IMR-90 (cell line): Measurements from ENCODE around the gene SPACA6. TPM values are rescaled to one million over a fixed set of nuclear protein-coding genes. Genes with fewer than 3 reads are reported as not detected.

ENCODE experiments used
- ATAC-seq: fragments of 200-7000 bp; cut with Tn5 transposase; 2 replicates; pipeline ENCODE4 v1.9.1; 2020; ENCODE audit warnings: low read depth, mild to moderate bottlenecking, moderate library complexity
- BruUV-seq: library from RNA; stranded (reverse); fragments of 400-500 nt; replicated peaks from 2 replicates; lab custom pipeline; 2021; lab: Mats Ljungman, UMichigan
- CTCF ChIA-PET: fragments of 300-600 bp; formaldehyde crosslinking; extraction: SDS; loops from one replicate; lab custom pipeline; 2021; ENCODE audit warnings: antibody characterized with exemption; lab: Yijun Ruan, JAX
- POLR2A ChIA-PET: fragments of 300-600 bp; sonication (Branson Sonifier 250); formaldehyde crosslinking; loops from one replicate; lab custom pipeline; 2022; ENCODE audit warnings: antibody characterized with exemption; ENCODE audit not compliant: unreplicated experiment; lab: Charles Lee
- DNase-seq: peaks from one replicate; pipeline ENCODE4 v3.0.0; 2013
- H2AFZ ChIP-seq: replicated peaks from 2 replicates; pipeline ENCODE3; 2013; ENCODE audit warnings: low read length, mild to moderate bottlenecking; ENCODE audit not compliant: poor library complexity
- H2AK5ac ChIP-seq: 2 replicates; pipeline ENCODE4 v1.6.1; 2013; ENCODE audit warnings: low read depth, low read length, inconsistent platforms
- H2AK9ac ChIP-seq: replicated peaks from 2 replicates; pipeline ENCODE3; 2013; ENCODE audit warnings: mild to moderate bottlenecking, low read depth, low read length, moderate library complexity; ENCODE audit not compliant: poor library complexity
- H2BK120ac ChIP-seq: 2 replicates; pipeline ENCODE4 v1.6.1; 2013; ENCODE audit warnings: low read depth, low read length, inconsistent platforms
- H2BK15ac ChIP-seq: 3 replicates; pipeline ENCODE4 v1.6.1; 2013; ENCODE audit warnings: low read depth, low read length, inconsistent platforms
- H2BK20ac ChIP-seq: 2 replicates; pipeline ENCODE4 v1.6.1; 2013; ENCODE audit warnings: low read depth, mild to moderate bottlenecking, inconsistent platforms, low read length, moderate library complexity
- H2BK5ac ChIP-seq: 2 replicates; pipeline ENCODE4 v1.6.1; 2013; ENCODE audit warnings: mild to moderate bottlenecking, low read depth, low read length, inconsistent platforms; ENCODE audit not compliant: poor library complexity, severe bottlenecking
- H3K14ac ChIP-seq: replicated peaks from 2 replicates; pipeline ENCODE4 v1.6.1; 2013; ENCODE audit warnings: low read depth, low read length, inconsistent platforms
- H3K18ac ChIP-seq: 2 replicates; pipeline ENCODE4 v1.6.1; 2013; ENCODE audit warnings: low read depth, low read length, control low read depth
- H3K23ac ChIP-seq: 2 replicates; pipeline ENCODE4 v1.6.1; 2013; ENCODE audit warnings: low read depth, low read length, inconsistent platforms
- H3K27ac ChIP-seq: 2 replicates; pipeline ENCODE4 v1.5.1; 2013; ENCODE audit warnings: mild to moderate bottlenecking, control low read depth, low read length; ENCODE audit not compliant: insufficient read depth
- H3K27me3 ChIP-seq: 2 replicates; pipeline ENCODE4 v1.6.1; 2013; ENCODE audit warnings: low read length; ENCODE audit not compliant: control insufficient read depth, insufficient read depth
- H3K36me3 ChIP-seq: 2 replicates; pipeline ENCODE4 v1.6.1; 2013; ENCODE audit warnings: low read length, mixed read lengths; ENCODE audit not compliant: control insufficient read depth, insufficient read depth
- H3K4ac ChIP-seq: 2 replicates; pipeline ENCODE4 v1.6.1; 2013; ENCODE audit warnings: low read depth, low read length, inconsistent platforms
- H3K4me1 ChIP-seq: 2 replicates; pipeline ENCODE4 v1.6.1; 2013; ENCODE audit warnings: low read length, mixed read lengths; ENCODE audit not compliant: control insufficient read depth, insufficient read depth
- H3K4me2 ChIP-seq: 2 replicates; pipeline ENCODE4 v1.6.1; 2013; ENCODE audit warnings: low read depth, mild to moderate bottlenecking, control low read depth, low read length, moderate library complexity
- H3K4me3 ChIP-seq: 2 replicates; pipeline ENCODE4 v1.5.1; 2013; ENCODE audit warnings: low read depth, mild to moderate bottlenecking, control low read depth, low read length, moderate library complexity; ENCODE audit not compliant: insufficient read depth
- H3K56ac ChIP-seq: 2 replicates; pipeline ENCODE4 v1.6.1; 2013; ENCODE audit warnings: low read length, inconsistent platforms; ENCODE audit not compliant: insufficient read depth; ENCODE audit errors: extremely low read depth
- H3K79me1 ChIP-seq, 2 experiments: 2 replicates each; pipeline ENCODE4 v1.6.1; 2013; ENCODE audit warnings: low read length in 2 of 2, inconsistent platforms in 1 of 2, low read depth in 1 of 2
- H3K9ac ChIP-seq: 2 replicates; pipeline ENCODE4 v1.6.1; 2013; ENCODE audit warnings: low read depth, low read length, control low read depth
- H3K9me1 ChIP-seq: 2 replicates; pipeline ENCODE4 v1.6.1; 2013; ENCODE audit warnings: low read length, inconsistent platforms; ENCODE audit not compliant: insufficient read depth
- H3K9me3 ChIP-seq: 2 replicates; pipeline ENCODE4 v1.6.1; 2013; ENCODE audit warnings: low read length; ENCODE audit not compliant: control insufficient read depth, insufficient read depth
- H4K20me1 ChIP-seq: 2 replicates; pipeline ENCODE4 v1.6.1; 2013; ENCODE audit warnings: low read length, inconsistent platforms; ENCODE audit not compliant: insufficient read depth
- H4K5ac ChIP-seq: 2 replicates; pipeline ENCODE4 v1.6.1; 2013; ENCODE audit warnings: mild to moderate bottlenecking, low read depth, low read length, control low read depth
- H4K8ac ChIP-seq, 2 experiments: 2 replicates each; pipeline ENCODE4 v1.6.1; 2013; ENCODE audit warnings: low read depth in 2 of 2, low read length in 2 of 2, control low read depth in 1 of 2, inconsistent platforms in 1 of 2
- H4K91ac ChIP-seq: 2 replicates; pipeline ENCODE4 v1.6.1; 2013; ENCODE audit warnings: low read depth, low read length, inconsistent platforms; ENCODE audit not compliant: insufficient read depth
- CEBPB ChIP-seq: IDR thresholded peaks from 2 replicates; pipeline ENCODE4 v1.6.1; 2012; ENCODE audit warnings: low read depth, low read length, improper control_type of control experiment
- FOS ChIP-seq: fragments of 150-350 bp; IDR thresholded peaks from 2 replicates; pipeline ENCODE4 v1.6.1; 2016; ENCODE audit warnings: low read depth, low read length
- WGBS, 2 experiments: methylation state at CpG; one replicate each; pipeline versions ENCODE4 v1.1.5 to v1.1.7; 2013; ENCODE audit warnings: missing lambda C conversion rate in 2 of 2; ENCODE audit not compliant: insufficient read length in 1 of 2; ENCODE audit errors: extremely low coverage in 2 of 2; 5-methylcytosine and 5-hydroxymethylcytosine counted together
- dilution Hi-C: fragments of 300-500 bp; cut with HindIII; formaldehyde crosslinking; loops from one replicate; pipeline ENCODE4 v1.14.3; 2018; ENCODE audit warnings: low sequenced_read_pairs; ENCODE audit not compliant: unreplicated experiment
- in situ Hi-C: fragments of 300-500 bp; cut with MboI; formaldehyde crosslinking; loops from 3 replicates; pipeline ENCODE4 v1.14.3; 2019; ENCODE audit warnings: low sequenced_read_pairs, inconsistent platforms, mixed read lengths
- intact Hi-C: fragments of 100-400 bp; cut with micrococcal nuclease; formaldehyde crosslinking; loops from 2 replicates; pipeline ENCODE4 v1.10.0; 2022
- polyA plus RNA-seq, 3 experiments: library from polyadenylated mRNA; depleted of rRNA; stranded (reverse); fragments of >200 nt; gene quantifications; 2 replicates each; pipeline ENCODE4 v1.2.3, GENCODE V29; 2012; ENCODE audit warnings: low replicate concordance in 1 of 3
- total RNA-seq: library from RNA; depleted of rRNA; stranded (reverse); fragments of >200 nt; gene quantifications from 2 replicates; pipeline ENCODE4 v1.2.3, GENCODE V29; 2012

SPACA6 gene
- total and polyA plus RNA-seq, 2 of the 4 experiments (the other 2 are of a cell fraction): 1.3 to 13.6 TPM

GRCh38 chr19:51702103-51702824, 9.1 kb downstream of the SPACA6 start:
- DNase-seq (peak; percentile 24), ATAC-seq (no peak)
- Histone ChIP-seq H4K20me1 (peaks cover 40% of the 10 kb centered on the region), H2BK15ac (no peak overlapping the region), H2AK5ac (no peak overlapping the region), H3K79me1 (peaks cover 33 to 61% of the 10 kb centered on the region in 2 experiments), H3K4ac (no peak overlapping the region), H4K8ac (no peak overlapping the region), H3K9me1 (peaks cover 17% of the 10 kb centered on the region), H2AK9ac (peak overlapping the region; percentile 45), H4K5ac (no peak overlapping the region), H3K14ac (no peak overlapping the region), H3K4me1 (0 out of 2 replicates have a peak, but pooled peaks cover 2% of the 10 kb centered on the region), H3K27ac (no peak overlapping the region), H3K27me3 (no peaks in the 10 kb centered on the region), H2BK5ac (no peak overlapping the region), H3K56ac (no peak overlapping the region), H4K91ac (no peak overlapping the region), H2BK120ac (no peak overlapping the region), H2AFZ (no peak overlapping the region), H3K4me3 (no peak overlapping the region), H3K23ac (no peak overlapping the region), H3K9ac (no peak overlapping the region), H3K36me3 (peaks cover 69% of the 10 kb centered on the region), H3K9me3 (no peaks in the 10 kb centered on the region), H3K18ac (no peak overlapping the region), H2BK20ac (no peak overlapping the region), H3K4me2 (no peak overlapping the region)
- 61% methylated on average over 14 of the region's 27 CpGs; no CpG with 5 or more reads in 1 of the 2 experiments for WGBS, 2 experiments
- intact Hi-C loops: no loop called here
- no TSS peak for BruUV-seq
- dilution Hi-C loops: no loop called here
- in situ Hi-C loops: no loop called here
- CTCF ChIA-PET: no interaction called here
- 0 out of 2 replicates have a peak, but pooled peaks have one; percentile 11 for TF ChIP-seq CEBPB
- TF ChIP-seq FOS: no peak
- POLR2A ChIA-PET: interaction anchor here (2.2 kb wide), 1 partner anchor 13 kb away, joined by 7 read pairs; no protein-coding TSS in a partner anchor
